Inflammatory macrophage treated with lipopolysaccharide for 1 hour (primary cell): ENCODE measurements around the gene TRAF4.
"Not testable (repeated sequence)": the region's sequence is repeated elsewhere in the genome, so short reads cannot be mapped to it uniquely, and the experiment has no call there.

ENCODE experiments used
- DNase-seq, 2 donors: peaks; one replicate each; pipeline ENCODE4 v3.0.0-alpha.2; 2020 to 2022

Gene TRAF4

DNA sequence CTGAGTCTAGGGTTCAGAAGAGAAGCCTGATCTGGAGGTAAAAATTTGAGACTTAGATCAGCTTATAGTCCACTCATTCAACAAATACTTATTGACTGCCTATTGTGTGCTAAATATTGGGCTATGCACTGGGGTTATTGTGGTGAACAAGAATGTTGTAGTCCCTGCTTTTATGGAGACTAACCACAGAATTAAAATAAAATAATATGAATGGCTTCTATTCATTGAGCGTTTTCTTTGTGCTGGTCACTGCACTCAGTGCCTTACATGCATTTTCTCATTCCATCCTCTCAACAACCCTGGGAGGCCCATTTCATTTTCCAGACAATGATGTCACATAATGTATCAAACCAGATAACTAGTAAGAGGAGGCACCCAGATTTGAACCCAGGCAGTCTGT lies 10.5 kb upstream of the TRAF4 start:
- no peak for DNase-seq

DNA sequence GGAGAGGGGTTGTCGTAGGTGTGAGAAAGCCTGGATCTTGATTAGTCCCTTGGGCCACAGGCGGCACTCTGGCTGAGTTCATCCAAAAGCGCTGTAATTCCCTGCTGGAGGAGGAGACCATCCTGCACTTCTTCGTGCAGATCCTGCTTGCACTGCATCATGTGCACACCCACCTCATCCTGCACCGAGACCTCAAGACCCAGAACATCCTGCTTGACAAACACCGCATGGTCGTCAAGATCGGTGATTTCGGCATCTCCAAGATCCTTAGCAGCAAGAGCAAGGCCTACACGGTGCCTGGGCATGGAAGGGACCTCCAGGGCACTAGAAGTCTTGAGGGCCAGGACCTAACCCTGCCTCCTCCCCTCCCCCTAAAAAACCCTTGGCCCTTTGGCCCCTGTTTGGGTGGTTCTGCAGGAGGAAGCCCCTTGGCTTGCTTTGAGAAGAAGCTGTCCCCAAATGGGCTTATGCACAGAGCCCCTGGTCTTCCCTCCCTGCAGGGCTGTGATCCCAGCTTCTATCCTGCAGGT lies 9.0 kb upstream of the TRAF4 start:
- DNase-seq: no peak

DNA sequence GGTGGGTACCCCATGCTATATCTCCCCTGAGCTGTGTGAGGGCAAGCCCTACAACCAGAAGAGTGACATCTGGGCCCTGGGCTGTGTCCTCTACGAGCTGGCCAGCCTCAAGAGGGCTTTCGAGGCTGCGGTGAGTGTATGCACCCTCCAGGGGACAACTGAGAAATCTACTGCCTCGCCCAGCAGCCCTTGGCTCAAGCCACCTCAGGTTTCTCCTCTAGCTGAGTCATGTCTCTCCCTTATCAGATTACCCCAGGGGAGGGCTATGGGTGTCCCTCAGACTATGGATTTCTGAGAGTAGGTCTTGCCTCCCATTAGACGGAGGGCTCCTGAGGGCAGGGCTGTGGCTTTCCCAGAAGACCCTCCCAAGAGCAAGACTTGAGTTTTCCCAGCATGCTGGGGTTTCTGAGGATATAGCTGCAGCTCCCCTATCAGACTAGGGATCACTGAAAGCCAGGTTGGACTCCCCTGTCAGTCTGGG lies 8.5 kb upstream of the TRAF4 start:
- no peak for DNase-seq

DNA sequence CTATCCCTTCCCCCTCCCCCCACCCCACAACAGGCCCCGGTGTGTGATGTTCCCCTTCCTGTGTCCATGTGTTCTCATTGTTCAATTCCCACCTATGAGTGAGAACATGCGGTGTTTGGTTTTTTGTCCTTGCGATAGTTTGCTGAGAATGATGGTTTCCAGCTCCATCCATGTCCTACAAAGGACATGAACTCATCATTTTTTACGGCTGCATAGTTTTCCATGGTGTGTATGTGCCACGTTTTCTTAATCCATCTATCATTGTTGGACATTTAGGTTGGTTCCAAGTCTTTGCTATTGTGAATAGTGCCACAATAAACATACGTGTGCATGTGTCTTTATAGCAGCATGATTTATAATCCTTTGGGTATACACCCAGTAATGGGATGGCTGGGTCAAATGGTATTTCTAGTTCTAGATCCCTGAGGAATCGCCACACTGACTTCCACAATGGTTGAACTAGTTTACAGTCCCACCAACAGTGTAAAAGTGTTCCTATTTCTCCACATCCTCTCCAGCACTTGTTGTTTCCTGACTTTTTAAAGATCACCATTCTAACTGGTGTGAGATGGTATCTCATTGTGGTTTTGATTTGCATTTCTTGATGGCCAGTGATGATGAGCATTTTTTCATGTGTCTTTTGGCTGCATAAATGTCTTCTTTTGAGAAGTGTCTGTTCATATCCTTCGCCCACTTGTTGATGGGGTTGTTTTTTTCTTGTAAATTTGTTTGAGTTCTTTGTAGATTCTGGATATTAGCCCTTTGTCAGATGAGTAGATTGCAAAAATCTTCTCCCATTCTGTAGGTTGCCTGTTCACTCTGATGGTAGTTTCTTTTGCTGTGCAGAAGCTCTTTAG lies 7.7 kb upstream of the TRAF4 start:
- not testable (repeated sequence) for DNase-seq

DNA sequence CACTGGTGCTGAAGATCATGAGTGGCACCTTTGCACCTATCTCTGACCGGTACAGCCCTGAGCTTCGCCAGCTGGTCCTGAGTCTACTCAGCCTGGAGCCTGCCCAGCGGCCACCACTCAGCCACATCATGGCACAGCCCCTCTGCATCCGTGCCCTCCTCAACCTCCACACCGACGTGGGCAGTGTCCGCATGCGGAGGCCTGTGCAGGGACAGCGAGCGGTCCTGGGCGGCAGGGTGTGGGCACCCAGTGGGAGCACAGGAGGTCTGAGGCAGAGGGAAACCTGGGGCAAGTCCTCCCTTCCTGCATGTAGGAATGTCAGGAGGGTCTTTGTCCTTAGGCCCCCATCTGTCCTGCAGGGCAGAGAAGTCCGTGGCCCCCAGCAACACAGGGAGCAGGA lies 6.5 kb upstream of the TRAF4 start:
- DNase-seq: no peak

DNA sequence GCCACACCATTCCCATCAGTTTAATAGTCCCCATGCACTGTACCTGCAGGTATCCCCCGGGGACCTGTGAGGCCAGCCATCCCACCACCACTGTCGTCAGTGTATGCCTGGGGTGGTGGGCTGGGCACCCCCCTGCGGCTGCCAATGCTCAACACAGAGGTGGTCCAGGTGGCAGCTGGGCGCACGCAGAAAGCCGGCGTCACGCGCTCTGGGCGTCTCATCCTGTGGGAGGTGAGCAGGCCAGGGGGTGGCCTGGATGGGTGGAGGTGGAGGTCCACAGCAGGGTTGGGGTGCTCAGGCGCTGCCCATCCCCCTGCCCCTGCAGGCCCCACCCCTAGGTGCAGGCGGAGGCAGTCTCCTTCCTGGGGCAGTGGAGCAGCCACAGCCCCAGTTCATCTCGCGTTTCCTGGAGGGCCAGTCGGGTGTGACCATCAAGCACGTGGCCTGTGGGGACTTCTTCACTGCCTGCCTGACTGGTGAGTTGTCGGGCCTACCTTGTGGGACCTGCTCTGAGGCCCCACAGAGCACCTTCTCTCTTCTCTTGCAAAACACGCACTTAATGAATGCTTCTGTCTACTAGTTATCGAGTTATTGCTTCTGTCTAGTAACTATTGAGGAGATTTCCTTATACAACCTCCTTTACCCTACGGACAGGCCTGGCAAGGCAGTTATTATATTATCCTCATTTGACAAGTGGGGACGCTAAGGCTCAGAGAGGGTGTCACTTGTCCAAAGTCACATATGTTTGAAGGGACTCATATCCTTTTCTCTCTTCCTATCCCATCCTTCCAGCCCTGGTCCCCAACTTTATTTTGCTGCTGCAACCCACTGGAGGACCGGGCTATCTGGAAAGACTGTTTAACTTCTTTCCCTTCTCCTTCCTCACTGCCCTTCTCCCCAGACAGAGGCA lies 5.8 kb upstream of the TRAF4 start:
- DNase-seq: no peak

DNA sequence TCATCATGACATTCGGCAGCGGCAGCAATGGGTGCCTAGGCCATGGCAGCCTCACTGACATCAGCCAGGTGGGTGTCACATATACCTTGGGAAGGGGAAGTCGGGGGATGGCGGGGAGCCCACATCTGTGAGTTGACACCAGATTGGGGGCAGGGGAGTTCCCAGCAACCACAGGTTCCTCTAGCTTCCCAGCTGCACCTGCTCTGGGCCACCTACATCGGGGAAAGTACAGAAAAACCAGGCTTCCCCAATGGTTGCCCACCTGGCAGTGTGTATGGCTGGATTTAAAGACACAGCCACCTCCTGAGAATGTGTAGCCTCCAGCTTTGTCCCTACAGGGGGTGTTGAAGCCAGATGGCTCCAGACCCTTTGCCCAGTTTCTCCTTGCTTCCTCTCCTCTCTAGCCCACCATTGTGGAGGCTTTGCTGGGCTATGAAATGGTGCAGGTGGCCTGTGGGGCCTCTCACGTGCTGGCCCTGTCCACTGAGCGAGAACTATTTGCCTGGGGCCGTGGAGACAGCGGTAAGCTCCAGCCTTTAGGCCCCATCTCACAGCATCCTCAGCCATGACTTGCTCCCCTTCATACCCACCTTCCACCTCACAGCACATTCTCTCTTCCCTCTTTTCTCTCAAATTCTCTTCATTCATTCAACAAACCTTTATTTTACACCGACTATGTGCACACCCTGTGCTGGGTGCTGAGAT lies 5.0 kb upstream of the TRAF4 start:
- DNase-seq: no peak

DNA sequence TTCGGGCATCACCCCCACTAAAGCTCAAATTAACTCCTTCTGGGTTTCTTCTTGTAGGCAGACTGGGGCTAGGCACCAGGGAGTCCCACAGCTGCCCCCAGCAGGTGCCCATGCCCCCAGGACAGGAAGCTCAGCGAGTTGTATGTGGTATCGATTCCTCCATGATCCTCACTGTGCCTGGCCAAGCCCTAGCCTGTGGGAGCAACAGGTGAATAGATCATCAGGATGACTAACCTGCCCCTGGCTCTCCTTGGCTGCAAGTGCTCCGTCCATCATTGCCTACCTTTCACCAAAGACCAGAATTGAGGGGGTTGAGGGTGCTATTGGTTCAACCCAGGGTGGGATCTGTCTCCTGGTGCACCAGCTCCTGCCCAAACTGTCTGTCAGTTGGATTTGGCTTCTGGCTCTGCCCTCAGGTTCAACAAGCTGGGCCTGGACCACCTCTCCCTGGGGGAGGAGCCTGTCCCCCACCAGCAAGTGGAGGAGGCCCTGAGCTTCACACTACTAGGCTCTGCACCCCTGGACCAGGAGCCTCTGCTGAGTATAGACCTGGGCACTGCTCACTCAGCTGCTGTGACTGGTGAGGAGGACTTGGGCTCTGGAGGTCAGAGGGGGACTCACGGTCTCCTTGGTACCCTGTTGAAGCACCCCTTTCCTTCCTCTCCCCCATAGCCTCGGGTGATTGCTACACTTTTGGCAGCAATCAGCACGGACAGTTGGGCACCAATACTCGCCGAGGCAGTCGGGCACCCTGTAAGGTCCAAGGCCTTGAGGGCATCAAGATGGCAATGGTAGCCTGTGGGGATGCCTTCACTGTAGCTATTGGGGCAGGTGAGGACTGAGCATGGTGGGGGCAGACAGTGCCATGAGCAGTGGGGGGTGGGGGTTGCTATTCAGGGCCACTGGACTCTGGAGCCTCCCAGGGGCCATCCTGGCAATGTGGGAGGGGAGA lies 3.1 kb upstream of the TRAF4 start:
- DNase-seq: no peak

DNA sequence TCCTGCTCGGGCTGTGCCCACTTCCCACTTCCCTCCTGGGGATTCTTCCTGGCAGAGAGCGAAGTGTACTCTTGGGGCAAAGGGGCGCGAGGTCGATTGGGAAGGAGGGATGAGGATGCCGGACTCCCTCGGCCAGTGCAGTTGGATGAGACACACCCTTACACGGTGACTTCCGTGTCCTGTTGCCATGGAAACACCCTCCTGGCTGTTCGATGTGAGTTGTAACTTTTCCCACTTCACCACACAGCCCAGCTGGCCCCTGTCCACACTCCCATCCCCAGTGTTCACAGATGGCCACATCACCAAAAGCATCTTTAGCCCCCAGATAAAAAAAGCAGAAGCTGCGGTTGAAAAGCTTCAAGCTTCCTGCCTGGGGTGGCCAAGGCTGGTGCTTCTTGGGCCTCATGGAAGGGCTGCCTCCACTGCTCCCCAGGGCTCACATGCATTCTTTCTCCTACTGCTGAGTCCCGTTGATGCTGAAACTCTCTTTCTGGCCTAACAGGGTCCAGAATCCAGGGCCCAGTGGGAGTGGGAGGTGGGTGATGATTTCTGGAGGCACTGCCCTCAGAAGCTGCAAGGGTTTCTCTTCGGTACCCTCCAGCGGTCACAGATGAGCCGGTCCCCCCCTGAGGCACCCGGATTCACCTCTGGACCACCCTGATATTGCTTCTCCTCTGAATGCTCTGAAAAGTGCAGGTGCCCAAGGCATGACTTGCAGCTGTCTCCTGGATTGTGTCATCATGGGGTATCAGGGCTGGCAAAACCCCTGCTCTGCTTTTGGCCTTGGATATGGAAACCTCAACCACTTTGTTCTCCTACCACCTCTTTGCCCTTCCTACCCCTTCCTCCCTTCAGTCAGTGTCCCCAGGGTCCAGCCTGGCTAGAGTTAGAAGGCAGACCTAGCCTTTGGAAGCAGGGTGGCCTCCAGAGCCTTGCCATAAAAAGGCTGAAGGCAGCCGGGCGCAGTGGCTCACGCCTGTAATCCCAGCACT lies 2.2 kb upstream of the TRAF4 start:
- DNase-seq: peak; percentile 52 to 65

DNA sequence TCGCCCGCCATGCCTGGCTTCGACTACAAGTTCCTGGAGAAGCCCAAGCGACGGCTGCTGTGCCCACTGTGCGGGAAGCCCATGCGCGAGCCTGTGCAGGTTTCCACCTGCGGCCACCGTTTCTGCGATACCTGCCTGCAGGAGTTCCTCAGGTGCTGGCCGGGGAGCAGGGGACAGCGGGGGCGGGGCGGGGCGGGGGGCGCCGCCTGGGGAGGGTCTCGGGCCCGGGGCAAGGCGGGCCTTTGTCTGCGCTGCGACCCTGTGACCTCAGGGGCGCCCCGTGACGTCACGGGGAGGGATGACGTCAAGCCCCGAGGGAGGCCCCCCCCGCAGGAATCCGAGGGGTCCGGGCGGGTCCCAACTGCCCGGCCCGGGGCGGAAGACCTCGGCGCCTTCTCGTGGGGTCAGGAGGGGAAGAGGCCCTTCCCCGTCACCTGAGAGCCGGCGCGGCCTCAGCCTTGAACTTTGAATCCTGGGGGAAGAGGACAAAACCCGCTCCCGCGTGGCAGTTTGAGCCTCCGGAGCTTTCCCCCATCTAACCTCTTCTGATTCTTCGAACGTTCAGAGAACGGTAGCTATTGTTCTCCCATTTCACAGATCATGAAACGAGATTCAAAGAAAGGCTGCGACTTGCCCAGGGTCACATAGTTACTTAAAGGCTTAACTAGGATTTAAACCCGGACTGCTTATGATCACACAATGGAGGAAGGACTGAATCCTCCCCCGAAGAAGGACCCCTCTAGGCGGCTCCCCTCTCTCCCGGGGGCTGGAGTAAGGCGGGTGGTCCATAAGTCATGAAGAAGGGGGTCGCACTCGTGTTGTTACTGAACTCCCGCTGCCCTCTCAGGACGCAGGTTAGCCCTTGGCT lies 527 bp downstream of the TRAF4 start:
- DNase-seq: peak; percentile 0 to 30

DNA sequence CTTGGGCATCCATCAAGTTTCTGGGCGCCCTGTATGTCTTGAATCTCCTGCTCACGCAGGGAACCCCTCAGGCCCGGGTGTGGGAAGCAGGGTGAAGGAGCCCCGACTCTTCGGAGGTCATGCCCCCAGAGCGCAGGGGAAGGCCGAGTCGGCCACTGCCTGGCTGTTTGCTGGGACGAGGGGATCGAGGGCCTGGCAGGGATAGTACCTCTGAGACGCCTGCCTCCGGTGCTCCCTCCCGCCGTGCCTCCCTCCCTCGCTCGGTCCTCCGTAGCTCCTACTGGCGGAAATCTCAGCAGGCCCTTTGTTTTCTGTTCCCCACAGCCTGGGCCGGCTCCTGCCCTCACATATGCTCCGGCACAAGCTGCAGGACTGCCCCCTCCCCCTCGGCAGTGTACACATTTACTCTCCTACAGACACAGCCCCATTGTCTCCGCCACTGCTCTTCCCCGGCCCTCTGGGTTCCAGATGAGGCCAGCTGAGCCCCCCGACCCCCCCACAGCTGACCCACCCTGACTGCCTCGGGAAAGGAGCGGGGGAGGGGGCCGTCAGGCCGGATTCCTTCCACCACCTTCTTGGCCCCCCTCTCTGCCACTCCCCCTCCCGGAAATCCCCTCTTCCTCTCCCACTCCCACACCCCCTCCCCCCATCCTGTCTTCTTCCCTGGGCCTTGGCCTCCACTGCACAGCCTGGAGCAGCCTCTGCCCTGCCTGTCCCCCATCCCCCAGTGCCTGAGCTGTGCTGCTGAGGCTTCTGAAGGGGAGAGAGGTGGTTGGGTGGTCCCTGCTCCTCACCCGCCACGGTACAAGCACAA lies 1.4 kb downstream of the TRAF4 start:
- DNase-seq: peak in 1 of 2 donors; percentile 2

DNA sequence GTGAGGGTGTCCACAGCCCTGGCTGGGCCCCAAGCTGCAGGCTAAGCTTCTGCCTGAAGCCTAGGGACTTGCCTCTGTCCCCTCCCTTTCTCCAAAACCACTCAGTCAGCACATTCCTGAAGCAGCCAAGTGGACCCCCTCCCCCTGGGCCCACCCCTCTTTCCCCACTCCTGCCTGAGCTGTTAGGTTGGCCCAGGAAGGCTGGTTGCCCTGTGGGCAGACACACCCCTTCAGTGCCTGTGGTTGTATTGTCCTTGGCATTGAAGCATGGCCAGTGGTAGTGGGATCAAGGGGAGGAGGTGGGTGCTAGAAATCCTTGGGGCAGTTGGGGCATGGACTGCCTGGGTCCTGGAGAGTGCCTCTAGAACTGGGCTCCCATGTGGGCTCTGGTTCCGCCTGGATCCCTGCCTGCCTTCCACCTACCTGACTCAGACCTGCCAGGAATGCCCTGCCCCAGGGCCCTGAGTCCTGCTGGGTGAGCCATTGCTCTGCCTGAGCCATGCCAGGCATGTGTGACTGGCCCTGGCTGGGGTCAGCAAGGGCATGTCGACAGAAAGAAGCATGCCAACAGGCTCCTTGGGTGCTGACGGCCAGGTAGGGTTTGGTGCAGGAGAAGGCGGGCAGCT lies 2.1 kb downstream of the TRAF4 start:
- DNase-seq: no peak

DNA sequence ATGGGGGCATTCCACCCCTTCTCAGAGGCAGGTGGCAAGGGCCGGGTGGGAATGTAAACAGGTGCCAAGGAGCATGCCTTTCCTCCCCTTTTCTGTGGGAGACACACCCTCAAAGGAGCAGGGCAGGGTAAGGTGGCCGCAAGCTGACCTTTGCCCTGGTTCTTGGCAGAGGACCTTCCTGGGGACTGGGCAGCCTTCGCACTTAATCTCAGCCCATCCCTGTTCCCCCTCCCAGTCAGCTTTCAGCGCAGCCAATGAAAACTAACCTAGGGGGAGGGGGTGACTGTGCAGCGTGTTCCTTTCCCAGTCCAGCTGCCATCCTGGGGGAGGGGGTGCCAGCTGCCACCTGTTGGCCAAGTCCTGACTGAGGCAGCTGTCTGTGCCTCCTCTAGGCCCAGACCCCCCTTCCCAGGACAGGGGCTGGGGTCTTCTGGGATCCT lies 2.8 kb downstream of the TRAF4 start:
- no peak for DNase-seq

DNA sequence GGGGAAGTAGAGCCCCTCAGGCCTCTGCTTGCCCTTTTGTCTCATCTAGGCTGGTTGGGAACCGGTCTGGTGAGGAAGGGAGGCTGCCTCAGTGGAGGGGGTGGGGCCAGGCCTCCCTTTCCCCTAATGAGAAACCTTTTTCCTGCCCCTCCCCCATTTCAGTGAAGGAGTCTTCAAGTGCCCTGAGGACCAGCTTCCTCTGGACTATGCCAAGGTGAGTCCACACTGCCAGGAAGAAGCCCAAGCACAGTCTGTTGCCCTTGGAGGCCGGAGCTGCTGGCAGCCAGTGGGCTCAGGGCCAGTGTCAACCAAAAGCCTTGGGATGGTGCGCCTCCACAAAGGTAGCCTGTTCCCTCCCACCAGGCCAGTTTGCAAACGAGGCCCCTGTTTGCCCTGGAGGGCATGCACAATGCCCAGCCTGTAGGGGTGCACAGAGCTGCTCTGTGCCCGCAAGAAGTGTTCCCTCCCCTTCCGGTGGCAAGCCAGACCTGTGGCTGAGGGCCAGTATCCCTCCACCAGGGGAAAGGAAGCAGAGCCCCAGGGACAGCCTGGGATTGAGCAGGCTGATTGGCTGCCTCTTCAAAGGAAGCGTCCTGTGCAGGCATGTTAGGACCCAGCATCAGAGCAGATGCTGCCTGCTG lies 3.4 kb downstream of the TRAF4 start:
- DNase-seq: no peak

DNA sequence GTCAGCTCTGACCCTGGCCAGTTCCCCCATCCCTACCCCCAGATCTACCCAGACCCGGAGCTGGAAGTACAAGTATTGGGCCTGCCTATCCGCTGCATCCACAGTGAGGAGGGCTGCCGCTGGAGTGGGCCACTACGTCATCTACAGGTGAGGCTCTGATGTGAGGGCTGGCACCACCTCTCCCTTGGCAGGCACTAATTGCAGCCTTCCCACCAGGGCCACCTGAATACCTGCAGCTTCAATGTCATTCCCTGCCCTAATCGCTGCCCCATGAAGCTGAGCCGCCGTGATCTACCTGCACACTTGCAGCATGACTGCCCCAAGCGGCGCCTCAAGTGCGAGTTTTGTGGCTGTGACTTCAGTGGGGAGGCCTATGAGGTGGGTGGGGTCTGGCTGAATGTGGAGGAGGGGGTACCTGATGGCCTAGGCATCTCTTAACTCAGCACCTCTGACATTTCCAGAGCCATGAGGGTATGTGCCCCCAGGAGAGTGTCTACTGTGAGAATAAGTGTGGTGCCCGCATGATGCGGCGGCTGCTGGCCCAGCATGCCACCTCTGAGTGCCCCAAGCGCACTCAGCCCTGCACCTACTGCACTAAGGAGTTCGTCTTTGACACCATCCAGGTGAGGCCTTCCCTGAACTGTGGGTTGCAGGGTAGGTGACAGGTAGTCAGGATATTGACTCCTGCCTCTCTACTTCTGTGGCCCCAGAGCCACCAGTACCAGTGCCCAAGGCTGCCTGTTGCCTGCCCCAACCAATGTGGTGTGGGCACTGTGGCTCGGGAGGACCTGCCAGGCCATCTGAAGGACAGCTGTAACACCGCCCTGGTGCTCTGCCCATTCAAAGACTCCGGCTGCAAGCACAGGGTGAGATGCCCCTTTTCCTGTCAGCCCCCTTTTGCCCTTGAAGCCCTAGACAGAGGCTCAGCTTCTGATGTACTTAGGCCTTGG lies 4.3 kb downstream of the TRAF4 start:
- no peak for DNase-seq

DNA sequence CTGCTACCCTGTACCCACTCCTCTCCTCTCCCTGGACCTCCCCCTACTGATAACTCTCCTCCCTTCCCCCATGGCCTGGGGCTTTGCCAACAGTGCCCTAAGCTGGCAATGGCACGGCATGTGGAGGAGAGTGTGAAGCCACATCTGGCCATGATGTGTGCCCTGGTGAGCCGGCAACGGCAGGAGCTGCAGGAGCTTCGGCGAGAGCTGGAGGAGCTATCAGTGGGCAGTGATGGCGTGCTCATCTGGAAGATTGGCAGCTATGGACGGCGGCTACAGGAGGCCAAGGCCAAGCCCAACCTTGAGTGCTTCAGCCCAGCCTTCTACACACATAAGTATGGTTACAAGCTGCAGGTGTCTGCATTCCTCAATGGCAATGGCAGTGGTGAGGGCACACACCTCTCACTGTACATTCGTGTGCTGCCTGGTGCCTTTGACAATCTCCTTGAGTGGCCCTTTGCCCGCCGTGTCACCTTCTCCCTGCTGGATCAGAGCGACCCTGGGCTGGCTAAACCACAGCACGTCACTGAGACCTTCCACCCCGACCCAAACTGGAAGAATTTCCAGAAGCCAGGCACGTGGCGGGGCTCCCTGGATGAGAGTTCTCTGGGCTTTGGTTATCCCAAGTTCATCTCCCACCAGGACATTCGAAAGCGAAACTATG lies 5.2 kb downstream of the TRAF4 start:
- DNase-seq: no peak
